Mesenchymal stem cell (in vitro differentiated cells and primary cell): ENCODE data around the gene ZNF207.

Experiments used
- DNase-seq: peaks from one replicate; pipeline ENCODE4 v3.0.0-alpha.2; 2013
- H2AFZ ChIP-seq: one replicate; pipeline ENCODE4 v1.6.1; 2013; ENCODE audit warnings: low read depth, mild to moderate bottlenecking, control low read depth, inconsistent platforms, low read length, moderate library complexity
- H2AK5ac ChIP-seq: 2 replicates; pipeline ENCODE4 v1.6.1; 2013; ENCODE audit warnings: low read length, moderate library complexity, mild to moderate bottlenecking, inconsistent platforms; ENCODE audit not compliant: severe bottlenecking
- H2BK120ac ChIP-seq: one replicate; pipeline ENCODE4 v1.6.1; 2013; ENCODE audit warnings: low read depth, mild to moderate bottlenecking, inconsistent platforms, low read length, moderate library complexity
- H2BK12ac ChIP-seq, 2 experiments: one replicate each; pipeline ENCODE4 v1.6.1; 2013; ENCODE audit warnings: inconsistent platforms in 2 of 2, low read length in 2 of 2, mild to moderate bottlenecking in 2 of 2, moderate library complexity in 2 of 2, control low read depth in 1 of 2
- H2BK15ac ChIP-seq: one replicate; pipeline ENCODE4 v1.6.1; 2013; ENCODE audit warnings: mild to moderate bottlenecking, low read depth, inconsistent platforms; ENCODE audit not compliant: poor library complexity, severe bottlenecking
- H2BK5ac ChIP-seq: 2 replicates; pipeline ENCODE4 v1.6.1; 2013; ENCODE audit warnings: low read depth, mild to moderate bottlenecking, low read length, control low read depth, inconsistent platforms; ENCODE audit not compliant: poor library complexity, severe bottlenecking
- H3K14ac ChIP-seq, 2 experiments: one replicate each; pipeline ENCODE4 v1.6.1; 2013; ENCODE audit warnings: inconsistent platforms in 2 of 2, low read length in 2 of 2, control low read depth in 1 of 2, mild to moderate bottlenecking in 1 of 2, moderate library complexity in 1 of 2
- H3K18ac ChIP-seq, 2 experiments: one replicate each; pipeline ENCODE4 v1.6.1; 2013; ENCODE audit warnings: inconsistent platforms in 2 of 2, low read length in 2 of 2, control low read depth in 1 of 2, low read depth in 1 of 2, mild to moderate bottlenecking in 1 of 2
- H3K23ac ChIP-seq, 2 experiments: one replicate each; pipeline ENCODE4 v1.6.1; 2013; ENCODE audit warnings: inconsistent platforms in 2 of 2, low read length in 2 of 2, mild to moderate bottlenecking in 2 of 2, moderate library complexity in 2 of 2, control low read depth in 1 of 2
- H3K27ac ChIP-seq: 2 replicates; pipeline ENCODE4 v1.5.1; 2013; ENCODE audit warnings: mild to moderate bottlenecking, moderate library complexity, low read length, control low read depth, inconsistent platforms; ENCODE audit not compliant: poor library complexity, severe bottlenecking
- H3K27me3 ChIP-seq, 2 experiments: 2 replicates each; pipeline versions ENCODE4 v1.6.1 to v1.7.0; 2013; ENCODE audit warnings: low read length in 2 of 2, mild to moderate bottlenecking in 2 of 2, moderate library complexity in 2 of 2, control low read depth in 1 of 2, inconsistent platforms in 1 of 2; ENCODE audit not compliant: control insufficient read depth in 1 of 2, insufficient read depth in 1 of 2
- H3K36me3 ChIP-seq, 2 experiments: 2 replicates each; pipeline versions ENCODE4 v1.6.1 to v1.7.0; 2013; ENCODE audit warnings: low read length in 2 of 2, control low read depth in 1 of 2, inconsistent platforms in 1 of 2, low read depth in 1 of 2, mild to moderate bottlenecking in 1 of 2; ENCODE audit not compliant: insufficient read depth in 2 of 2, control insufficient read depth in 1 of 2
- H3K4ac ChIP-seq, 2 experiments: one replicate each; pipeline ENCODE4 v1.6.1; 2013; ENCODE audit warnings: inconsistent platforms in 2 of 2, low read length in 2 of 2, mild to moderate bottlenecking in 2 of 2, moderate library complexity in 2 of 2, control low read depth in 1 of 2, low read depth in 1 of 2
- H3K4me1 ChIP-seq: 2 replicates; pipeline ENCODE4 v1.6.1; 2013; ENCODE audit warnings: low read depth, low read length, control low read depth; ENCODE audit not compliant: control insufficient read depth, insufficient read depth
- H3K4me2 ChIP-seq: 2 replicates; pipeline ENCODE4 v1.6.1; 2013; ENCODE audit warnings: low read length, mild to moderate bottlenecking, inconsistent platforms; ENCODE audit not compliant: poor library complexity, severe bottlenecking
- H3K4me3 ChIP-seq, 2 experiments: 2 replicates each; pipeline versions ENCODE4 v1.5.1 to v1.7.0; 2013; ENCODE audit warnings: low read length in 2 of 2, mild to moderate bottlenecking in 2 of 2, control low read depth in 1 of 2, low read depth in 1 of 2; ENCODE audit not compliant: insufficient read depth in 1 of 2
- H3K79me1 ChIP-seq: replicated peaks from 2 replicates; pipeline ENCODE4 v1.6.1; 2013; ENCODE audit warnings: mild to moderate bottlenecking, control low read depth, low read length, inconsistent platforms; ENCODE audit not compliant: poor library complexity, severe bottlenecking
- H3K9ac ChIP-seq: 2 replicates; pipeline ENCODE4 v1.7.0; 2013; ENCODE audit warnings: mild to moderate bottlenecking, low read length, moderate library complexity
- H3K9me3 ChIP-seq: 2 replicates; pipeline ENCODE4 v1.7.0; 2013; ENCODE audit warnings: mild to moderate bottlenecking, low read length; ENCODE audit not compliant: control insufficient read depth
- H4K8ac ChIP-seq: one replicate; pipeline ENCODE4 v1.6.1; 2013; ENCODE audit warnings: inconsistent platforms, mild to moderate bottlenecking, low read length, moderate library complexity
- H4K91ac ChIP-seq: one replicate; pipeline ENCODE4 v1.6.1; 2013; ENCODE audit warnings: mild to moderate bottlenecking, low read length, inconsistent platforms
- WGBS: methylation state at CpG from one replicate; pipeline ENCODE4 v1.1.7; 2013; ENCODE audit warnings: mixed read lengths; 5-methylcytosine and 5-hydroxymethylcytosine counted together

ZNF207 gene

DNA sequence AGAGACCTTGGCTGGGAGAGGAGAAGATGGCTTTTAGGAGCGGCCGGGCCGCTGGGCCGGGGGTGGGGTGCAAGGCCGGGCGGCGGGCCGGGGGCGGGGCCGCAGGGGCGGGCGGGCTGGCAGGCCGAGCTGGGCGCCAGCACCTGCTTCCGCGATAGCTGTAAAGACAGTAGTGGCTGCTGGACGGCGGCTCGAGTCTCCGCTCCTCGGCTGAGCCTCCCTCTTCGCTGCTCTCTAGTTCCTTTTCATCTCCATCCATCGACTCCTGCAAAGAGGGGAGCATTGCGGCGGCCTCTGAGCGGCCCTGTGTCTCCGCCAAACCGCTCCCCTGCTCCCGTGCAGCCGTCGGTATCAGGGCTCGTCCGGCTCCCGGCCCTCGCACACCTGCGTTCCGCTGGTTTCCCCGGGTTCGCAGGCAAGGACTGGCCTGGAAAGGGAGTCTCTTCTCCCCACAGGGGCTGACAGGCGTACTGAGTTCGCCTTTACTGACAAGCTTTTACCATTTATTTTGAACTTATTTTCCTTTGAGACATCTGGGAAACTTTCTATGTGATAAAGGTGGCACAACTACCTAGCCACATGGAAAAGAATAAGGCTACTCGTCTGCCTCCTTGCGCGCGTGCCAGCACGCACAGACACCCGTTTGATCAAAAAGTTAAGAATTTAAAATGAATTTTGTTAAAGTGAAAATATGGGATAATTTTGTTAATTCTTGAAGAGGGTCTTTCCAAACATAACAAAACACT, 7.9 kb upstream of the ZNF207 start, which contains the start of gene C17orf75:
Gene C17orf75 (minus strand): TSS at position 317 of the 746 bp plus-strand sequence. CDS start 34 bp downstream, at position 283.
- peak within 1 kb of the TSS in 1 of 2 experiments; percentile 76 for H3K14ac ChIP-seq
- no peaks in the 10 kb centered on the region for H3K9me3 ChIP-seq
- peaks cover 6 to 24% of the 10 kb centered on the region in 2 experiments for H3K36me3 ChIP-seq
- 9% methylated on average over 40 of the region's 47 CpGs for WGBS
- peak within 1 kb of the TSS; percentile 77 for H3K4me2 ChIP-seq
- H2AFZ ChIP-seq: peak within 1 kb of the TSS; percentile 85
- peak within 1 kb of the TSS; percentile 48 for H2BK15ac ChIP-seq
- peak within 1 kb of the TSS; percentile 83 to 89 for H3K4me3 ChIP-seq
- peak within 1 kb of the TSS; percentile 99 for H4K8ac ChIP-seq
- H4K91ac ChIP-seq: peak within 1 kb of the TSS; percentile 85
- H2BK120ac ChIP-seq: peak within 1 kb of the TSS; percentile 68
- peaks cover 10% of the 10 kb centered on the region for H3K4me1 ChIP-seq
- H3K27ac ChIP-seq: peak within 1 kb of the TSS; percentile 81
- H2BK5ac ChIP-seq: no peak within 1 kb of the TSS
- H3K18ac ChIP-seq: peak within 1 kb of the TSS; percentile 81 to 93
- no peak within 1 kb of the TSS for H2BK12ac ChIP-seq
- H2AK5ac ChIP-seq: peak within 1 kb of the TSS; percentile 31
- H3K9ac ChIP-seq: peak within 1 kb of the TSS; percentile 94
- H3K79me1 ChIP-seq: peaks cover 14% of the 10 kb centered on the region
- peak within 1 kb of the TSS; percentile 65 to 87 for H3K4ac ChIP-seq
- H3K23ac ChIP-seq: no peak within 1 kb of the TSS
- DNase-seq: peak; percentile 57
- no peaks in the 10 kb centered on the region for H3K27me3 ChIP-seq

DNA sequence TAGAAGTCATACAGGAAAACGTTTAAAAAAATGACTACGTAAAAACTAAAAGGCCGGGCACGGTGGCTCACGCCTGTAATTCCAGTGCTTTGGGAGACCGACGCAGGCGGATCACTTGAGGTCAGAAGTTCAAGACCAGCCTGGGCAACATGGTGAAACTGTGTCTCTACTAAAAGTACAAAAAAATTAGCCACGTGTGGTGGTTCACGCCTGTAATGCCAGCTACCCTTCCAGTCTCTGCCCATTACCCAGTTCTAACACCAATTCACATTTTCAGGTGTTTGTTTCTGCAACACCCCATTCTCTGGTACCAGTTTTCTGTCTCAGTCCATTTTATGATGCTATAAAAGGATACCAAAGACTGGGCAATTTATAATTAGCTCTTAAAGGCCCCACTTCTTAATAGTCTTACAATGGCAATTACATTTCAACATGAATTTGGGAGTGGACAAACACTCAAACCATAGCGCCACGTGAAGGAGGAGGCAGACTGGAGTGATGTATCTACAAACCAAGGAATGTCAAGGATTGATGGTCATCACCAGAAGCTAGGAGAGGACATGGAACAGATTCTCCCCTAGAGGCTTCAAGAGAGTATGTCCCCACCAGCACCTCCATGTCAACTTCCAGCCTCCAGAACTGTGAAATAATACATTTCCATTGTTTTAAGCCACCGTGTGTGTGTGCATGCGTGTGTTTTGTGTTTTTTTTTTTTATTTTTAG, 7.2 kb upstream of the ZNF207 start:
- no peak overlapping the region for H3K18ac ChIP-seq
- no peak for DNase-seq
- 78% methylated on average over 11 of the region's 14 CpGs for WGBS
- H3K14ac ChIP-seq: no peak overlapping the region
- H3K79me1 ChIP-seq: peaks cover 14% of the 10 kb centered on the region
- H3K4me3 ChIP-seq: peak overlapping the region in 1 of 2 experiments; percentile 89
- H3K27ac ChIP-seq: no peak overlapping the region
- no peak overlapping the region for H2AK5ac ChIP-seq
- H2AFZ ChIP-seq: no peak overlapping the region
- no peak overlapping the region for H2BK5ac ChIP-seq
- no peak overlapping the region for H2BK12ac ChIP-seq
- peaks cover 0 to 17% of the 10 kb centered on the region in 2 experiments for H3K36me3 ChIP-seq
- no peak overlapping the region for H3K4ac ChIP-seq
- H4K8ac ChIP-seq: no peak overlapping the region
- H2BK120ac ChIP-seq: no peak overlapping the region
- no peaks in the 10 kb centered on the region for H3K9me3 ChIP-seq
- H3K4me2 ChIP-seq: no peak overlapping the region
- H3K4me1 ChIP-seq: peaks cover 10% of the 10 kb centered on the region
- H4K91ac ChIP-seq: no peak overlapping the region
- H3K9ac ChIP-seq: peak overlapping the region; percentile 94
- H3K27me3 ChIP-seq: no peaks in the 10 kb centered on the region
- H3K23ac ChIP-seq: no peak overlapping the region
- no peak overlapping the region for H2BK15ac ChIP-seq

- no peaks in the 10 kb centered on the region for H3K36me3 ChIP-seq
- H2AK5ac ChIP-seq: no peak overlapping the region
Observed at GRCh38 chr17:32345951-32346600, 3.9 kb upstream of the ZNF207 start.

DNA sequence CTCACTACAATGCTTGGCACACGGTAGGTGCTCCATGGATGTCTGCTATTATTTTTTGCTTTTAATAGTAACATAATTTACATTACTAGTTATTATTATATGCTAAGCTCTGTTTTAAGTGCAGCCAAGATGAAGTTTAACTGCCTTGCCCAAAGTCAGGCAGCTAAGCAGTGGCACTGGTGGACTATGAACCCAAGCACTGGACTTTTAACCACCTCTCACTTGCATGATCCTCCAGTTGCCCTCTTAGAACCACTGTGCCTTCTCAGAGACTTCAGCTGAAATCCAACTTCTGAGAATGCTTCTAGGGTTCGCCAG, 1.5 kb upstream of the ZNF207 start:
- Histone ChIP-seq H3K27ac (no peak overlapping the region), H3K14ac (no peak overlapping the region), H3K4ac (no peak overlapping the region), H3K23ac (no peak overlapping the region), H3K27me3 (no peaks in the 10 kb centered on the region), H2BK12ac (no peak overlapping the region), H2AFZ (no peak overlapping the region), H2BK120ac (no peak overlapping the region), H2BK5ac (no peak overlapping the region), H2AK5ac (peak overlapping the region; percentile 27), H3K79me1 (peaks cover 7% of the 10 kb centered on the region), H3K9me3 (no peaks in the 10 kb centered on the region), H2BK15ac (no peak overlapping the region), H4K91ac (no peak overlapping the region), H3K9ac (no peak overlapping the region), H3K4me2 (no peak overlapping the region), H3K36me3 (peaks cover 7 to 13% of the 10 kb centered on the region in 2 experiments), H4K8ac (no peak overlapping the region), H3K4me1 (peaks cover 13% of the 10 kb centered on the region), H3K4me3 (peak overlapping the region in 1 of 2 experiments; percentile 89), H3K18ac (no peak overlapping the region)
- no peak for DNase-seq
- WGBS: 87% methylated on average over 1 of the region's 2 CpGs

More at GRCh38 chr17:32345951-32346600, 3.9 kb upstream of the ZNF207 start:
- Histone ChIP-seq H4K8ac (no peak overlapping the region), H2BK12ac (no peak overlapping the region), H3K9me3 (no peaks in the 10 kb centered on the region), H3K23ac (no peak overlapping the region), H2BK15ac (no peak overlapping the region), H2AFZ (no peak overlapping the region), H3K27ac (no peak overlapping the region), H3K4me3 (no peak overlapping the region), H3K4me2 (no peak overlapping the region), H2BK5ac (no peak overlapping the region), H3K4me1 (peaks cover 13% of the 10 kb centered on the region), H3K18ac (no peak overlapping the region), H3K9ac (no peak overlapping the region), H4K91ac (no peak overlapping the region), H3K4ac (no peak overlapping the region), H2BK120ac (no peak overlapping the region), H3K79me1 (peaks cover 11% of the 10 kb centered on the region), H3K14ac (no peak overlapping the region), H3K27me3 (no peaks in the 10 kb centered on the region)
- DNase-seq: no peak
- WGBS: 86% methylated on average over 11 of the region's 11 CpGs
